Measurements from ENCODE around the gene CASP12.

GRCh38 chr11:104883342-104883741 is 14.9 kb downstream of the CASP12 start:
- TF ChIP-seq CTCF (IDR thresholded peaks at IDR 0.05) (no peak), POLR2A (IDR thresholded peaks at IDR 0.05) (no peak)

All from ovary (tissue), 3 donors.